GM12878 (cell line): ENCODE measurements around the gene GPR173.

ENCODE experiments used
- BMI1 ChIP-seq: fragments of 450-650 bp; IDR thresholded peaks from 2 replicates; pipeline ENCODE4 v1.6.1; 2016; ENCODE audit warnings: mild to moderate bottlenecking, moderate library complexity, borderline replicate concordance
- CREM ChIP-seq: IDR thresholded peaks from 2 replicates; pipeline ENCODE4 v1.6.1; 2014; ENCODE audit warnings: antibody characterized with exemption, low read depth
- POLR2AphosphoS5 ChIP-seq: IDR thresholded peaks from 2 replicates; pipeline ENCODE4 v1.6.1; 2011; ENCODE audit warnings: mild to moderate bottlenecking, low read length, inconsistent platforms
- TF ChIP-seq, protein P1 (sequence below): IDR thresholded peaks from 2 replicates; pipeline ENCODE4 v1.6.1; 2011; ENCODE audit warnings: mild to moderate bottlenecking, low read depth, low read length, moderate library complexity; ENCODE audit not compliant: insufficient replicate concordance
- TF ChIP-seq, protein P2 (sequence below), 3 experiments: IDR thresholded peaks in 2 of 3; conservative IDR thresholded peaks in 1 of 3; 2 replicates each; pipeline ENCODE4 v1.5.1; 2011; ENCODE audit warnings: low read depth in 3 of 3, low read length in 3 of 3, mild to moderate bottlenecking in 3 of 3, control low read depth in 2 of 3, moderate library complexity in 2 of 3, inconsistent platforms in 1 of 3, mixed read lengths in 1 of 3; ENCODE audit not compliant: control insufficient read depth in 2 of 3, insufficient read depth in 1 of 3; ENCODE audit errors: extremely low read depth in 1 of 3

GRCh38 chrX:53072418-53073114, 24.0 kb downstream of the GPR173 start:
- TF ChIP-seq, protein P1, sequence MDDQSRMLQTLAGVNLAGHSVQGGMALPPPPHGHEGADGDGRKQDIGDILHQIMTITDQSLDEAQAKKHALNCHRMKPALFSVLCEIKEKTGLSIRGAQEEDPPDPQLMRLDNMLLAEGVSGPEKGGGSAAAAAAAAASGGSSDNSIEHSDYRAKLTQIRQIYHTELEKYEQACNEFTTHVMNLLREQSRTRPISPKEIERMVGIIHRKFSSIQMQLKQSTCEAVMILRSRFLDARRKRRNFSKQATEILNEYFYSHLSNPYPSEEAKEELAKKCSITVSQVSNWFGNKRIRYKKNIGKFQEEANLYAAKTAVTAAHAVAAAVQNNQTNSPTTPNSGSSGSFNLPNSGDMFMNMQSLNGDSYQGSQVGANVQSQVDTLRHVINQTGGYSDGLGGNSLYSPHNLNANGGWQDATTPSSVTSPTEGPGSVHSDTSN, result no peak
- TF ChIP-seq CREM (no peak), BMI1 (no peak), POLR2AphosphoS5 (no peak)
- TF ChIP-seq, protein P2, sequence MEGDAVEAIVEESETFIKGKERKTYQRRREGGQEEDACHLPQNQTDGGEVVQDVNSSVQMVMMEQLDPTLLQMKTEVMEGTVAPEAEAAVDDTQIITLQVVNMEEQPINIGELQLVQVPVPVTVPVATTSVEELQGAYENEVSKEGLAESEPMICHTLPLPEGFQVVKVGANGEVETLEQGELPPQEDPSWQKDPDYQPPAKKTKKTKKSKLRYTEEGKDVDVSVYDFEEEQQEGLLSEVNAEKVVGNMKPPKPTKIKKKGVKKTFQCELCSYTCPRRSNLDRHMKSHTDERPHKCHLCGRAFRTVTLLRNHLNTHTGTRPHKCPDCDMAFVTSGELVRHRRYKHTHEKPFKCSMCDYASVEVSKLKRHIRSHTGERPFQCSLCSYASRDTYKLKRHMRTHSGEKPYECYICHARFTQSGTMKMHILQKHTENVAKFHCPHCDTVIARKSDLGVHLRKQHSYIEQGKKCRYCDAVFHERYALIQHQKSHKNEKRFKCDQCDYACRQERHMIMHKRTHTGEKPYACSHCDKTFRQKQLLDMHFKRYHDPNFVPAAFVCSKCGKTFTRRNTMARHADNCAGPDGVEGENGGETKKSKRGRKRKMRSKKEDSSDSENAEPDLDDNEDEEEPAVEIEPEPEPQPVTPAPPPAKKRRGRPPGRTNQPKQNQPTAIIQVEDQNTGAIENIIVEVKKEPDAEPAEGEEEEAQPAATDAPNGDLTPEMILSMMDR (IDR thresholded peaks at IDR 0.05 in 2 of 3, conservative IDR thresholded peaks at IDR 0.05 in 1 of 3; ENCODE audit: control insufficient read depth in 2 of 3, extremely low read depth in 1 of 3, insufficient read depth in 1 of 3, low read depth in 3 of 3, low read length in 3 of 3), result no peak
